Stimulated activated naive CD4-positive, alpha-beta T cell treated with Interleukin-2 at 50 U/mL for 16 hours (primary cell): ENCODE measurements around the gene FBLN7.

Experiments
- DNase-seq: peaks from one replicate; lab custom pipeline; 2025; lab: John Stamatoyannopoulos, UW

Gene FBLN7

GRCh38 chr2:112157472-112157871 is 19.3 kb downstream of the FBLN7 start:
- no peak for DNase-seq

GRCh38 chr2:112159454-112159921 is 21.3 kb downstream of the FBLN7 start:
- no peak for DNase-seq

GRCh38 chr2:112160283-112161250 is 22.4 kb downstream of the FBLN7 start:
- no peak for DNase-seq

GRCh38 chr2:112161431-112162145 is 23.4 kb downstream of the FBLN7 start:
- no peak for DNase-seq

GRCh38 chr2:112162341-112162740 is 24.2 kb downstream of the FBLN7 start:
- no peak for DNase-seq

GRCh38 chr2:112162956-112163355 is 24.8 kb downstream of the FBLN7 start:
- DNase-seq = no peak

- no peak for DNase-seq
Observed at GRCh38 chr2:112163541-112163981, 25.4 kb downstream of the FBLN7 start.

GRCh38 chr2:112164876-112165275 is 26.7 kb downstream of the FBLN7 start:
- no peak for DNase-seq

GRCh38 chr2:112165296-112165695 is 27.1 kb downstream of the FBLN7 start:
- DNase-seq = no peak

GRCh38 chr2:112166806-112167499 is 28.8 kb downstream of the FBLN7 start:
- no peak for DNase-seq

GRCh38 chr2:112168422-112169124 is 30.4 kb downstream of the FBLN7 start:
- DNase-seq = no peak

GRCh38 chr2:112170495-112170894 is 32.3 kb downstream of the FBLN7 start:
- no peak for DNase-seq

GRCh38 chr2:112173646-112174319 is 35.6 kb downstream of the FBLN7 start:
- DNase-seq = no peak

GRCh38 chr2:112174383-112174782 is 36.2 kb downstream of the FBLN7 start:
- no peak for DNase-seq

- DNase-seq = no peak
Observed at GRCh38 chr2:112175333-112175732, 37.1 kb downstream of the FBLN7 start.

- no peak for DNase-seq
Observed at GRCh38 chr2:112175958-112176573, 37.9 kb downstream of the FBLN7 start.

GRCh38 chr2:112181571-112182290 is 43.5 kb downstream of the FBLN7 start:
- peak; percentile 62 for DNase-seq

GRCh38 chr2:112182581-112183034 is 44.4 kb downstream of the FBLN7 start:
- DNase-seq = peak; percentile 31

GRCh38 chr2:112183327-112184025 is 45.3 kb downstream of the FBLN7 start:
- DNase-seq = no peak
